ENCODE data around the gene FOXJ1.

DNA sequence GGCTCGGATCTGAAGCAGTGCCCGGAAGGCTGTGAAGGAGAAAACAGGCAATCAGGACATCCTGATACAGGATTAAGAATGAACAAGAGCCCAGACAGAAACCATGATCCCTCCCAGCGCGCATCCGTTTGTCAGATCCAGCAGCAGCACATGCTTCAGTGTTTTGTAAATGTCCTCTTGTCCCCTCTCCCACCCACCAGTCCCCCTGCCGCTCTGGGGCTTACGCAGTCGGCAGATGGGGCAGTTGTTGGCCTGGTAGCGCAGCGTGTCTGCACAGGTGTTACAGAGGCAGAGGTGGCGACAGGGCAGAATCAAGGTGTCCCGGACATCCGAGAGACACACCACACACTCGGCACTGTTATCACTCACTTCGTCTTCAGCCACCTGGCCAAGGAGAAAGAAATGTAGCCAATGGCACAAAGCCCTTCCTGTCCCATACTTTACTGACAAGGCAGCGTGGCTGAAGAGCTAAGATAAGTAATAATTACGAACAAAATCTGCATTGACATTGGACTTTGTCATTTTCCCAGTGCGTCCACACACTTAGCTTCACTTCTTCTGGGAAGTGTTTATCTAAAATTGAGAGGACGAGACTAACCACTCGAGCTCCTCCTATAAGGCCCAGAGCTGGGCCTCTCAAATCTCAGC is 20.7 kb upstream of the FOXJ1 start:
- TF ChIP-seq CTCF (IDR thresholded peaks at IDR 0.05) (no peak), POLR2A (IDR thresholded peaks at IDR 0.05) (no peak), POLR2AphosphoS5 (IDR thresholded peaks at IDR 0.05) (no peak)
